HG02981 (cell line): ENCODE results near the gene DUSP9.

ENCODE experiments used
- ATAC-seq: cut with Tn5 transposase; IDR thresholded peaks from one replicate; pipeline ENCODE4 v1.9.1; 2021; ENCODE audit warnings: mild to moderate bottlenecking, moderate library complexity; ENCODE audit not compliant: unreplicated experiment

Gene DUSP9

GRCh38 chrX:153635788-153636668, 11.0 kb upstream of the DUSP9 start:
- no peak for ATAC-seq

- ATAC-seq: no peak
These were observed 10.3 kb upstream of the DUSP9 start for GRCh38 chrX:153636716-153637115.

GRCh38 chrX:153637121-153638040, 9.6 kb upstream of the DUSP9 start:
- no peak for ATAC-seq

GRCh38 chrX:153638041-153638371, 9.0 kb upstream of the DUSP9 start:
- ATAC-seq: no peak

- no peak for ATAC-seq
These were observed 8.4 kb upstream of the DUSP9 start for GRCh38 chrX:153638436-153639176.

- ATAC-seq: no peak
These were observed 7.6 kb upstream of the DUSP9 start for GRCh38 chrX:153639177-153640044.

- ATAC-seq: no peak
These were observed 6.8 kb upstream of the DUSP9 start for GRCh38 chrX:153640045-153640686.

GRCh38 chrX:153640736-153641575, 6.0 kb upstream of the DUSP9 start:
- no peak for ATAC-seq

GRCh38 chrX:153641627-153642026, 5.4 kb upstream of the DUSP9 start:
- ATAC-seq: no peak

GRCh38 chrX:153642051-153642654, 4.8 kb upstream of the DUSP9 start:
- no peak for ATAC-seq

GRCh38 chrX:153642655-153643430, 4.2 kb upstream of the DUSP9 start:
- ATAC-seq: no peak

GRCh38 chrX:153643431-153644351, 3.3 kb upstream of the DUSP9 start:
- no peak for ATAC-seq

GRCh38 chrX:153644356-153645125, 2.5 kb upstream of the DUSP9 start:
- ATAC-seq: no peak

GRCh38 chrX:153645151-153645550, 1.9 kb upstream of the DUSP9 start:
- no peak for ATAC-seq

GRCh38 chrX:153645921-153646488, 998 bp upstream of the DUSP9 start:
- ATAC-seq: no peak
